Upper lobe of left lung (tissue), 4 donors: ENCODE data around the gene CNFN.

Experiments
- EP300 ChIP-seq, 4 donors: sonication (generic); formaldehyde crosslinking; IDR thresholded peaks; one replicate each; pipeline ENCODE4 v1.5.1; 2017; ENCODE audit warnings: antibody characterized with exemption in 4 of 4, control low read depth in 2 of 4
- POLR2A ChIP-seq, 4 donors: fragments of 450-650 bp; IDR thresholded peaks; one replicate each; pipeline ENCODE4 v1.5.1; 2016 to 2017; ENCODE audit warnings: antibody characterized with exemption in 4 of 4, mild to moderate bottlenecking in 2 of 4
- TF ChIP-seq, protein P1 (sequence below), 6 experiments: fragments of 450-650 bp in 4 of 6; fragments of 200-600 bp in 2 of 6; sonication (generic) in 2 of 6; IDR thresholded peaks; one replicate each; pipeline ENCODE4 v1.5.1; 2016 to 2019; ENCODE audit warnings: antibody characterized with exemption in 6 of 6

DNA sequence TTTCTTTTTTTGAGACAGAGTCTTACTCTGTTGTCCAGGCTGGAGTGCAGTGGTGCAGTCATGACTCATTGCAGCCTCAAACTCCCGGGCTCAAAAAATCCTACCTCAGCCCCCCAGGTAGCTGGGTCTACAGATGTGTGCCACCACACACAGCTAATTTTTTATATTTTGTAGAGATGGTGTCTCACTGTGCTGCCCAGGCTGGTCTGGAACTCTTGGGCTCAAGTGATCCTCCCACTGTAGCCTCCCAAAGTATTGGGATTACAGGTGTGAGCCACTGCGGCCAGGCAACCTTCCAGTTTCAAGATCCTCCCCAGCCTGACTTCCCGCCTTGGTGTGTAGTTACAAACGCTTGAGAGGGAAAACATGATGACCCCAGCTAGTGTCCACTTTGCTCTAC lies 22.2 kb downstream of the CNFN start:
- TF ChIP-seq EP300 (IDR thresholded peaks at IDR 0.05) = no peak
- TF ChIP-seq, protein P1, sequence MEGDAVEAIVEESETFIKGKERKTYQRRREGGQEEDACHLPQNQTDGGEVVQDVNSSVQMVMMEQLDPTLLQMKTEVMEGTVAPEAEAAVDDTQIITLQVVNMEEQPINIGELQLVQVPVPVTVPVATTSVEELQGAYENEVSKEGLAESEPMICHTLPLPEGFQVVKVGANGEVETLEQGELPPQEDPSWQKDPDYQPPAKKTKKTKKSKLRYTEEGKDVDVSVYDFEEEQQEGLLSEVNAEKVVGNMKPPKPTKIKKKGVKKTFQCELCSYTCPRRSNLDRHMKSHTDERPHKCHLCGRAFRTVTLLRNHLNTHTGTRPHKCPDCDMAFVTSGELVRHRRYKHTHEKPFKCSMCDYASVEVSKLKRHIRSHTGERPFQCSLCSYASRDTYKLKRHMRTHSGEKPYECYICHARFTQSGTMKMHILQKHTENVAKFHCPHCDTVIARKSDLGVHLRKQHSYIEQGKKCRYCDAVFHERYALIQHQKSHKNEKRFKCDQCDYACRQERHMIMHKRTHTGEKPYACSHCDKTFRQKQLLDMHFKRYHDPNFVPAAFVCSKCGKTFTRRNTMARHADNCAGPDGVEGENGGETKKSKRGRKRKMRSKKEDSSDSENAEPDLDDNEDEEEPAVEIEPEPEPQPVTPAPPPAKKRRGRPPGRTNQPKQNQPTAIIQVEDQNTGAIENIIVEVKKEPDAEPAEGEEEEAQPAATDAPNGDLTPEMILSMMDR (IDR thresholded peaks at IDR 0.05) = no peak
- no peak for TF ChIP-seq POLR2A (IDR thresholded peaks at IDR 0.05)
